Activated CD4-positive, alpha-beta T cell treated with anti-CD3 and anti-CD28 coated beads for 36 hours (primary cell): ENCODE measurements around the gene WDR74. TPM values are rescaled to one million over a fixed set of nuclear protein-coding genes. Genes with fewer than 3 reads are reported as not detected.

ENCODE experiments used
- ATAC-seq: fragments of 200-7000 bp; cut with Tn5 transposase; one replicate; pipeline ENCODE4 v1.10.0; 2021; ENCODE audit warnings: mild to moderate bottlenecking, moderate library complexity
- CTCF ChIA-PET: fragments of 350-600 bp; sonication (Branson Sonifier 250); formaldehyde crosslinking; loops from one replicate; lab custom pipeline; 2021; ENCODE audit warnings: antibody characterized with exemption; lab: Charles Lee
- POLR2A ChIA-PET: fragments of 350-600 bp; sonication (Branson Sonifier 250); formaldehyde crosslinking; loops from one replicate; lab custom pipeline; 2021; ENCODE audit warnings: antibody characterized with exemption, inconsistent platforms; lab: Charles Lee
- DNase-seq: peaks from one replicate; pipeline ENCODE4 v3.0.0-alpha.2; 2020
- H3K27ac Mint-ChIP-seq: one replicate; pipeline ENCODE4 v1.8.0; 2021; ENCODE audit warnings: mixed read lengths
- H3K27me3 Mint-ChIP-seq: one replicate; pipeline ENCODE4 v1.8.0; 2021; ENCODE audit warnings: mixed read lengths
- H3K36me3 Mint-ChIP-seq: one replicate; pipeline ENCODE4 v1.8.0; 2021; ENCODE audit warnings: low read depth, mixed read lengths
- H3K4me1 Mint-ChIP-seq: one replicate; pipeline ENCODE4 v1.8.0; 2021; ENCODE audit warnings: mixed read lengths
- H3K4me3 Mint-ChIP-seq: one replicate; pipeline ENCODE4 v1.8.0; 2021; ENCODE audit warnings: mild to moderate bottlenecking, moderate library complexity, mixed read lengths
- H3K9me3 Mint-ChIP-seq: one replicate; pipeline ENCODE4 v1.8.0; 2021; ENCODE audit warnings: low read depth, mixed read lengths
- intact Hi-C, 2 experiments: fragments of 100-400 bp; cut with DNase I in 1 of 2; cut with micrococcal nuclease in 1 of 2; formaldehyde crosslinking; loops; one replicate each; pipeline versions ENCODE4 v1.14.2 to v1.15.1; 2022 to 2024; cut with DNase I, micrococcal nuclease
- total RNA-seq, 2 experiments: library from RNA; stranded (reverse); gene quantifications; one replicate each; pipeline ENCODE4 v1.2.3, GENCODE V29; 2021

Gene WDR74
- total RNA-seq, 2 experiments from 2014 or later = 83.1 to 93.1 TPM

GRCh38 chr11:62804310-62805075 is 34.9 kb downstream of the WDR74 start:
- Mint-ChIP-seq H3K36me3 (peaks cover 41% of the 10 kb centered on the region), H3K9me3 (no peaks in the 10 kb centered on the region)
- ATAC-seq = peak; percentile 53

GRCh38 chr11:62801071-62801470 is 38.3 kb downstream of the WDR74 start:
- peaks cover 26% of the 10 kb centered on the region for H3K4me1 Mint-ChIP-seq
- no peak for ATAC-seq
- H3K27ac Mint-ChIP-seq = no peak overlapping the region
- H3K36me3 Mint-ChIP-seq = peaks cover 68% of the 10 kb centered on the region
- POLR2A ChIA-PET = interaction anchor here (0.5 to 2.2 kb wide), 5 partner anchors 9 to 50 kb away, joined by 5 to 13 read pairs (median 6); partner anchors contain the start of genes STX5, TEX54 and TMEM223
- CTCF ChIA-PET = interaction anchor here (0.8 to 1.3 kb wide), 3 partner anchors 10 to 15 kb away, joined by 3 to 6 read pairs (median 4); no protein-coding TSS in a partner anchor
- intact Hi-C loops = no loop called here
- H3K27me3 Mint-ChIP-seq = no peaks in the 10 kb centered on the region
- DNase-seq = no peak
- no peaks in the 10 kb centered on the region for H3K9me3 Mint-ChIP-seq
- no peak overlapping the region for H3K4me3 Mint-ChIP-seq

More at GRCh38 chr11:62804310-62805075, 34.9 kb downstream of the WDR74 start:
- intact Hi-C loops = loop anchor here (1.0 to 2.0 kb wide), 16 partner anchors 12 to 230 kb away; partner anchors contain the start of genes TMEM179B (in 2 of the 2), TMEM223 (in 2 of the 2), WDR74 (in 2 of the 2) and HNRNPUL2 (in 1 of the 2)
- POLR2A ChIA-PET = interaction anchor here (0.6 to 2.1 kb wide), 13 partner anchors 9 to 213 kb away, joined by 3 to 10 read pairs (median 5); partner anchors contain the start of genes STX5, TMEM223, TUT1 and UQCC3
- CTCF ChIA-PET = interaction anchor here (0.7 to 1.0 kb wide), 3 partner anchors 12 to 98 kb away, joined by 4 to 5 read pairs (median 4); partner anchors contain the start of gene TMEM179B
- DNase-seq = peak; percentile 59
- H3K27ac Mint-ChIP-seq = peak overlapping the region; percentile 97
- H3K4me3 Mint-ChIP-seq = peak overlapping the region; percentile 99
- H3K27me3 Mint-ChIP-seq = no peaks in the 10 kb centered on the region
- H3K4me1 Mint-ChIP-seq = peaks cover 32% of the 10 kb centered on the region

- ATAC-seq = no peak
- no peaks in the 10 kb centered on the region for H3K27me3 Mint-ChIP-seq
- peaks cover 81% of the 10 kb centered on the region for H3K36me3 Mint-ChIP-seq
- H3K27ac Mint-ChIP-seq = peak overlapping the region; percentile 5
- H3K4me1 Mint-ChIP-seq = peaks cover 24% of the 10 kb centered on the region
- CTCF ChIA-PET = no interaction called here
- no peak overlapping the region for H3K4me3 Mint-ChIP-seq
- DNase-seq = no peak
- POLR2A ChIA-PET = interaction anchor here (0.6 to 2.2 kb wide), 2 partner anchors 41 to 207 kb away, joined by 4 to 13 read pairs; no protein-coding TSS in a partner anchor
- H3K9me3 Mint-ChIP-seq = no peaks in the 10 kb centered on the region
- intact Hi-C loops = no loop called here
Observed at GRCh38 chr11:62799486-62799885, 39.9 kb downstream of the WDR74 start.

- ATAC-seq = no peak
- ChIA-PET CTCF (interaction anchor here (0.8 to 2.0 kb wide), 2 partner anchors 10 to 42 kb away, joined by 5 to 7 read pairs; partner anchors contain the start of gene ZBTB3), POLR2A (interaction anchor here (0.6 to 1.5 kb wide), 4 partner anchors 8 to 127 kb away, joined by 4 to 11 read pairs (median 8); partner anchors contain the start of gene TMEM179B)
- Mint-ChIP-seq H3K27ac (no peak overlapping the region), H3K4me3 (no peak overlapping the region), H3K36me3 (peaks cover 85% of the 10 kb centered on the region), H3K9me3 (no peaks in the 10 kb centered on the region), H3K4me1 (peaks cover 15% of the 10 kb centered on the region), H3K27me3 (no peaks in the 10 kb centered on the region)
- DNase-seq = no peak
- intact Hi-C loops = no loop called here
Observed at GRCh38 chr11:62796281-62796680, 43.1 kb downstream of the WDR74 start.

GRCh38 chr11:62794201-62794775 is 45.1 kb downstream of the WDR74 start:
- DNase-seq (no peak), ATAC-seq (no peak)
- H3K4me3 Mint-ChIP-seq = no peak overlapping the region
- ChIA-PET POLR2A (interaction anchor here (0.7 to 1.4 kb wide), 3 partner anchors 9 to 47 kb away, joined by 3 to 8 read pairs (median 4); no protein-coding TSS in a partner anchor), CTCF (interaction anchor here (0.8 to 1.0 kb wide), 2 partner anchors 36 to 67 kb away, joined by 3 read pairs; no protein-coding TSS in a partner anchor)
- intact Hi-C loops = no loop called here
- H3K36me3 Mint-ChIP-seq = peaks cover 87% of the 10 kb centered on the region
- peak overlapping the region; percentile 75 for H3K27ac Mint-ChIP-seq
- no peaks in the 10 kb centered on the region for H3K27me3 Mint-ChIP-seq
- no peaks in the 10 kb centered on the region for H3K9me3 Mint-ChIP-seq
- peaks cover 29% of the 10 kb centered on the region for H3K4me1 Mint-ChIP-seq

- CTCF ChIA-PET = interaction anchor here (0.6 to 1.2 kb wide), 2 partner anchors 20 to 229 kb away, joined by 3 read pairs; no protein-coding TSS in a partner anchor
- POLR2A ChIA-PET = interaction anchor here (0.6 to 2.8 kb wide), 4 partner anchors 10 to 127 kb away, joined by 3 to 13 read pairs (median 6); partner anchors contain the start of genes C11orf98 and CSKMT
- peaks cover 40% of the 10 kb centered on the region for H3K4me1 Mint-ChIP-seq
- DNase-seq (peak; percentile 48), ATAC-seq (peak; percentile 9)
- H3K4me3 Mint-ChIP-seq = peak overlapping the region; percentile 89
- H3K27me3 Mint-ChIP-seq = no peaks in the 10 kb centered on the region
- peak overlapping the region; percentile 90 for H3K27ac Mint-ChIP-seq
- H3K36me3 Mint-ChIP-seq = peaks cover 85% of the 10 kb centered on the region
- no peaks in the 10 kb centered on the region for H3K9me3 Mint-ChIP-seq
- intact Hi-C loops = loop anchor here (1.0 kb wide), 5 partner anchors 13 to 89 kb away; partner anchors contain the start of genes NXF1 (in 2 of the 2) and ZBTB3 (in 1 of the 2)
Observed at GRCh38 chr11:62792202-62792575, 47.2 kb downstream of the WDR74 start.

- Mint-ChIP-seq H3K4me1 (peaks cover 40% of the 10 kb centered on the region), H3K27me3 (no peaks in the 10 kb centered on the region), H3K36me3 (peaks cover 81% of the 10 kb centered on the region), H3K9me3 (no peaks in the 10 kb centered on the region), H3K4me3 (peak within 1 kb of the TSS; percentile 89), H3K27ac (peak within 1 kb of the TSS; percentile 90)
- ChIA-PET POLR2A (interaction anchor here (0.6 to 2.8 kb wide), 7 partner anchors 9 to 193 kb away, joined by 3 to 13 read pairs (median 5); no protein-coding TSS in a partner anchor), CTCF (interaction anchor here (1.0 to 1.2 kb wide), 2 partner anchors 9 to 19 kb away, joined by 3 to 4 read pairs; no protein-coding TSS in a partner anchor)
- intact Hi-C loops = loop anchor here (1.0 kb wide), 5 partner anchors 14 to 90 kb away; partner anchors contain the start of genes NXF1 (in 2 of the 2) and ZBTB3 (in 1 of the 2)
- peak; percentile 95 for DNase-seq
- peak; percentile 83 for ATAC-seq
Observed at GRCh38 chr11:62791501-62792201, 47.7 kb downstream of the WDR74 start, which contains the start of gene TMEM223. Gene TMEM223, minus strand, starts transcription at chr11:62792006. Its CDS starts 12 bp downstream, at chr11:62791994.

GRCh38 chr11:62789576-62789975 is 49.8 kb downstream of the WDR74 start:
- peak overlapping the region; percentile 90 for H3K4me3 Mint-ChIP-seq
- POLR2A ChIA-PET = interaction anchor here (0.6 to 1.4 kb wide), 6 partner anchors 14 to 63 kb away, joined by 3 to 15 read pairs (median 3); partner anchors contain the start of genes WDR74 and ZBTB3
- intact Hi-C loops = loop anchor here in 1 of 2 experiments (5.0 kb wide), 1 partner anchor 37 kb away; the partner anchor contains the start of gene ZBTB3
- ATAC-seq = no peak
- H3K27me3 Mint-ChIP-seq = no peaks in the 10 kb centered on the region
- H3K27ac Mint-ChIP-seq = peak overlapping the region; percentile 81
- CTCF ChIA-PET = interaction anchor here (1.0 to 6.1 kb wide), 3 partner anchors 11 to 51 kb away, joined by 3 to 75 read pairs (median 9); partner anchors contain the start of gene TAF6L
- DNase-seq = no peak
- H3K9me3 Mint-ChIP-seq = no peaks in the 10 kb centered on the region
- peaks cover 64% of the 10 kb centered on the region for H3K36me3 Mint-ChIP-seq
- peaks cover 48% of the 10 kb centered on the region for H3K4me1 Mint-ChIP-seq

GRCh38 chr11:62788991-62789390 is 50.4 kb downstream of the WDR74 start:
- ATAC-seq = no peak
- H3K27ac Mint-ChIP-seq = peak overlapping the region; percentile 81
- H3K27me3 Mint-ChIP-seq = no peaks in the 10 kb centered on the region
- intact Hi-C loops = loop anchor here in 1 of 2 experiments (5.0 kb wide), 1 partner anchor 37 kb away; the partner anchor contains the start of gene ZBTB3
- H3K36me3 Mint-ChIP-seq = peaks cover 58% of the 10 kb centered on the region
- ChIA-PET CTCF (interaction anchor here (0.6 to 6.1 kb wide), 3 partner anchors 12 to 1461 kb away, joined by 3 to 75 read pairs (median 3); partner anchors contain the start of gene TAF6L), POLR2A (interaction anchor here (0.6 to 3.5 kb wide), 7 partner anchors 15 to 93 kb away, joined by 3 to 52 read pairs (median 3); partner anchors contain the start of genes WDR74 and ZBTB3)
- no peaks in the 10 kb centered on the region for H3K9me3 Mint-ChIP-seq
- H3K4me3 Mint-ChIP-seq = peak overlapping the region; percentile 90
- DNase-seq = no peak
- H3K4me1 Mint-ChIP-seq = peaks cover 48% of the 10 kb centered on the region
